Karpas-422 (cell line): ENCODE data around the gene FZR1. TPM values are rescaled to one million over a fixed set of nuclear protein-coding genes. Genes with fewer than 3 reads are reported as not detected.

Experiments used
- DNase-seq: peaks from one replicate; pipeline ENCODE4 v3.0.0-alpha.2; 2015
- H2AFZ ChIP-seq: fragments of 200-600 bp; sonication (generic); 2 replicates; pipeline ENCODE4 v1.6.1; 2014; ENCODE audit warnings: antibody characterized with exemption, low read length, mixed read lengths
- H3K27ac ChIP-seq: fragments of 200-600 bp; sonication (generic); 2 replicates; pipeline ENCODE4 v1.5.1; 2014; ENCODE audit warnings: mild to moderate bottlenecking, low read length, moderate library complexity
- H3K27me3 ChIP-seq: fragments of 200-600 bp; sonication (generic); 2 replicates; pipeline ENCODE4 v1.6.1; 2014; ENCODE audit warnings: low read length, mixed read lengths
- H3K36me3 ChIP-seq: fragments of 200-600 bp; sonication (generic); 2 replicates; pipeline ENCODE4 v1.6.1; 2014; ENCODE audit warnings: low read length, mixed read lengths; ENCODE audit not compliant: insufficient read depth
- H3K4me1 ChIP-seq: fragments of 200-600 bp; sonication (generic); 2 replicates; pipeline ENCODE4 v1.6.1; 2014; ENCODE audit warnings: mild to moderate bottlenecking, low read length, mixed read lengths
- H3K4me2 ChIP-seq: fragments of 200-600 bp; sonication (generic); 2 replicates; pipeline ENCODE4 v1.6.1; 2014; ENCODE audit warnings: low read length, low read depth, mild to moderate bottlenecking; ENCODE audit not compliant: poor library complexity, severe bottlenecking
- H3K4me3 ChIP-seq: fragments of 200-600 bp; sonication (generic); 2 replicates; pipeline ENCODE4 v1.5.1; 2014; ENCODE audit warnings: mild to moderate bottlenecking, antibody characterized with exemption, low read length, mixed read lengths
- H3K79me2 ChIP-seq: fragments of 200-600 bp; sonication (generic); 2 replicates; pipeline ENCODE4 v1.6.1; 2014; ENCODE audit warnings: mild to moderate bottlenecking, low read length, mixed read lengths
- H3K9ac ChIP-seq: fragments of 200-600 bp; sonication (generic); 2 replicates; pipeline ENCODE4 v1.6.0; 2014; ENCODE audit warnings: low read length
- H3K9me2 ChIP-seq: fragments of 200-600 bp; sonication (generic), shearing (Covaris generic); replicated peaks from 2 replicates; pipeline ENCODE4 v1.6.0; 2014; ENCODE audit warnings: mild to moderate bottlenecking, low read length, moderate library complexity; ENCODE audit not compliant: insufficient read depth
- H3K9me3 ChIP-seq: fragments of 300-700, 200-600 bp; sonication (generic); 2 replicates; pipeline ENCODE4 v1.6.1; 2014; ENCODE audit warnings: low read length, mixed read lengths
- H4K20me1 ChIP-seq: fragments of 200-600 bp; sonication (generic); 2 replicates; pipeline ENCODE4 v1.6.1; 2014; ENCODE audit warnings: mild to moderate bottlenecking, antibody characterized with exemption, low read length, low read depth; ENCODE audit not compliant: insufficient read depth
- total RNA-seq: library from RNA; depleted of rRNA; stranded (reverse); fragments of >200 nt; shearing (Covaris generic); gene quantifications from 2 replicates; pipeline ENCODE4 v1.2.3, GENCODE V29; 2014; ENCODE audit warnings: low replicate concordance

The FZR1 gene
- total RNA-seq, 1 experiment from 2014 or later = 22.8 TPM

DNA sequence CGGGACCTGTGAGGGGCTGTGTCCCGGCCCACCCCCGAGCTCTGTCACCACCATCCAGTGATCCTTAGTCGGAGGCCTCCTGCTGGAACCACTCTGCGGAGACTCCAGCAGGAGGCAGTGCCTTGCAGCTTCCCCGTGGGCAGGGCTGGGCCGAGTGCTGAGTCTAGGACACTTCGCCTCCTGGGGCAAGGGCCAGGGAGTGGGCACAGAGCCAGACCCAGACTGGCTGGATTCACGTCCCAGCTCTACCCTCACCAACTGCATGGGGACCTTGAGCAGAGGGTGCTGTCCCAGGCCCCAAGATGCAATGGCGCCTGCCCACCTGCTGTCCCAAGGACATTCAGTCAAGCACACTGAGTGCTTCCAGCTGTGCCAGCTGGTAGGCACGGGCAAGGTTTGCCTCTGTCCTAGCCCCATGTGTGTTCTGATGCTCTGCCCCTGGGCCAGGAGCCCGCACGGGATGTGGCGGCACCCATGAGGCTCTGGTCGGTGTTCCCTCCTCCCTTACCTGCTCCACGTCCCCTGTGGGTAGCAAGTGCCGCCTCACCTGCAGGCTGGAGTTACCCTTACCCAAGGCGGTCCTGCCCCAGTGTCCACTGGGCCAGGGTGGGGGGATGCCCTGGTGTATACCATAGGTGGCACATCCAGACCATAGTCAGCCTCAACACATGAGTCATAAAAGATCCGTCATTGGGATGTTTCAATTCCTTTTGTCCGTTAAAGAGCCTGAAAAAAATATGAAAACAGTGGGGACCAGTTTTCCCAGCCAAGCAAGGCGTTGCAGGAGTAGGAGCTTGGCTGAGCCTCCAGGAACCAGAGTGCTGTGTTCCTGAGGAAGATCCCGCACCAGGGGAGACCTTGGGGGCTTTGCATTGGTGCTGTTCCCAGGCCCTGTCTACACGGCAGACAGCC, 7.4 kb downstream of the FZR1 start:
- H2AFZ ChIP-seq = no peak overlapping the region
- H3K79me2 ChIP-seq = peaks cover 97% of the 10 kb centered on the region
- H3K9ac ChIP-seq = no peak overlapping the region
- peaks cover 27% of the 10 kb centered on the region for H3K4me1 ChIP-seq
- H3K4me3 ChIP-seq = no peak overlapping the region
- H3K9me3 ChIP-seq = no peaks in the 10 kb centered on the region
- peaks cover 27% of the 10 kb centered on the region; the same call in 1 of the 2 replicates for H4K20me1 ChIP-seq
- no peak overlapping the region for H3K4me2 ChIP-seq
- no peaks in the 10 kb centered on the region for H3K36me3 ChIP-seq
- H3K27me3 ChIP-seq = no peaks in the 10 kb centered on the region
- no peaks in the 10 kb centered on the region for H3K9me2 ChIP-seq
- no peak overlapping the region for H3K27ac ChIP-seq
- no peak for DNase-seq

DNA sequence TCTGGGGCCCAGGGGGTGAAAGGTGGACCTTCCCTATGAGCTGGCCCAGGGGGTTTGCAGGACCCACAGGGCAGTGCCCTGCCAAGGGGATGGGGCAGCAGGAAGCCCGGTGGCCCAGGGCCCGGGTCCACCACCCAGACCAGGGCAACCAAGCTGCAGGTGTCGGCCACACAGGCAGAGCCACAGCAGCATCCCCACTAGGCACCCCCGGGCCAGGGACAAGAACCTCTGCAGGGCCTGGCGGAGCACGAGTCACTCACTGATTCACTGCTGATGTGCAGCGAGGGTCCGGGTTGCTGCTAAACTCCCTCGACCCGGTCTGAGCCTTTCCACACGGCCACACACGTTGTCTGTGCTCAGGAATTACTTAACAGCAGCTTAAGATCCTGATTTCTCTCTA, 8.8 kb downstream of the FZR1 start:
- Histone ChIP-seq H3K4me2 (no peak overlapping the region), H4K20me1 (peaks cover 26% of the 10 kb centered on the region), H3K9me3 (no peaks in the 10 kb centered on the region), H2AFZ (no peak overlapping the region), H3K36me3 (no peaks in the 10 kb centered on the region), H3K79me2 (peaks cover 97% of the 10 kb centered on the region), H3K9ac (no peak overlapping the region), H3K9me2 (no peaks in the 10 kb centered on the region), H3K27ac (no peak overlapping the region), H3K27me3 (no peaks in the 10 kb centered on the region), H3K4me1 (peaks cover 36% of the 10 kb centered on the region), H3K4me3 (no peak overlapping the region)
- DNase-seq = no peak

DNA sequence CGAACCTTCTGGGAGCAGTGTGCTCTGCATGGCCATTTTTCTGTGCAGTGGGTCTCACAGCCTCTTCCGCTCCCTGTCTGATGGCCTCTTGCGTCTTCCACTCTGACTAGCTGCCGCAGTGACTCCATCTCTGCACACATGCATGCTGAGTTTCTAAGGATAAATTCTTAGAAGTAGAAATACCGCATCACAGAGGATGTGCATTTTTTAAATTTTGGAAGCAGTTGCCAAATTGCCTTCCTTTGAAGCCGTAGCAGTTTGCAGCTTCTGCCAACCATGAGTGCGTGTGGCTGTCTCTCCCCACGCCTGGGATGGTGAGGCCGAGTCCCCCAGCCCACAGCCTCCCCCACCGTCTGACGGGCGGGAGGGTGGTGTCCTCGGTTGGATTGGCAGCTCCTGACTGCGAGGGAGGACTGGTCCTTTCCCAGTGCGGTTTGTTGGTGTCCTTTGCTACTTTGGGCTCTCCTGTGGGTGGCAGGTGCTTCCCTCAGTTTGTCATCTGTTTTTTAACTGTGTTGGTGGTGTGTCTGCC, 9.8 kb downstream of the FZR1 start:
- no peaks in the 10 kb centered on the region for H3K9me3 ChIP-seq
- DNase-seq = no peak
- no peaks in the 10 kb centered on the region for H3K9me2 ChIP-seq
- peaks cover 36% of the 10 kb centered on the region for H3K4me1 ChIP-seq
- H2AFZ ChIP-seq = no peak overlapping the region
- H3K27ac ChIP-seq = peak overlapping the region; percentile 54
- H3K27me3 ChIP-seq = no peaks in the 10 kb centered on the region
- H3K4me3 ChIP-seq = 0 out of 2 replicates have a peak overlapping the region, but pooled peaks have one; percentile 15
- peak overlapping the region; percentile 20 for H3K4me2 ChIP-seq
- no peak overlapping the region for H3K9ac ChIP-seq
- H3K36me3 ChIP-seq = no peaks in the 10 kb centered on the region
- H4K20me1 ChIP-seq = peaks cover 25% of the 10 kb centered on the region
- H3K79me2 ChIP-seq = peaks cover 97% of the 10 kb centered on the region

DNA sequence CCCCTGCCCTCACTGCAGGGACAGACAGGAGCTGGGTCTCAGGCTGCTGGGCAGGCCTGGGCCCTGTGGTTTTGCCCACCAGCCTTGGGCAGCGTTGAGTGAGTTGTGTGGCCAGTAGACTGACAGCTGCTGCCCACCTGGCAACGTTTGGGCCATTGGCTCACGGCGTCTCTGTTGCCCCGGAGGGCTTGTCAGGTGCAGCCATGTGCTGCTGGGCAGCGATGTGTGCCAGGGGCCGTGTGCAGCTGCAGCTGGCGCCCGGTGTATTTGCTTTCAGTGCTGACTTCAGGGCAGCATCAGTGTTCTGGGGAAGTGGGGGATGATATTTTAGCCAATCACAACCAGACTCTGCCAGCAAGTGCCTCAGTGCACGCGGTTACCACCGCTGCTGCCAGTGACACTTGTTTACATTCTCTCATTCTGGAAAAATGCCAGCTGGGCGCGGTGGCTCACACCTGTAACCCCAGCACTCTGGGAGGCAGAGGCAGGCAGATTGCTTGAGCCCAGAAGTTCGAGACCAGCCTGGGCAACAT, 10.6 kb downstream of the FZR1 start:
- Histone ChIP-seq H2AFZ (no peak overlapping the region), H4K20me1 (peaks cover 23% of the 10 kb centered on the region), H3K4me3 (0 out of 2 replicates have a peak overlapping the region, but pooled peaks have one; percentile 15), H3K9me2 (no peaks in the 10 kb centered on the region), H3K36me3 (no peaks in the 10 kb centered on the region), H3K9me3 (no peaks in the 10 kb centered on the region), H3K4me1 (peaks cover 36% of the 10 kb centered on the region), H3K4me2 (peak overlapping the region; percentile 20), H3K27ac (peak overlapping the region; percentile 54), H3K79me2 (peaks cover 93% of the 10 kb centered on the region), H3K9ac (no peak overlapping the region), H3K27me3 (no peaks in the 10 kb centered on the region)
- peak; percentile 86 for DNase-seq

DNA sequence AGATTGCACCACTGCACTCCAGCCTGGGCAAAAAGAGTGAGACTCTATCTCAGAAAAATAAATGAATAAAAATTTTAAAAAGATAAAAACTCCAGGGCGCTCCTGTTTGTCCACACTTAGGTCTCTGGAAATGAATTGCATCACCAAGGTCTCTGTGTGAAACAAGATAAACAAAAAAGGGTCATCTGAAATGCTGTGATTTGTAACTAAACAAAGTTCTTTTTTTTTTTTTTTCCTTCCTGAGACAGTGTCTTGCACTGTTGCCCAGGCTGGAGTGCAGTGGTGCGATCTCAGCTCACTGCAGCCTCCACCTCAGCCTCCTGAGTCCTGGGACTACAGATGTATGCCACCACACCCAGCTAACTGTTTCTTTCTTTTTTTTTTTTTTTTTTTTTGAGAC, 11.5 kb downstream of the FZR1 start:
- Histone ChIP-seq H3K27ac (no peak overlapping the region), H3K9me3 (no peaks in the 10 kb centered on the region), H3K4me3 (no peak overlapping the region), H3K36me3 (no peaks in the 10 kb centered on the region), H4K20me1 (peaks cover 18% of the 10 kb centered on the region), H3K9me2 (no peaks in the 10 kb centered on the region), H3K4me1 (peaks cover 36% of the 10 kb centered on the region), H3K79me2 (peaks cover 89% of the 10 kb centered on the region), H3K27me3 (no peaks in the 10 kb centered on the region), H3K9ac (no peak overlapping the region), H3K4me2 (no peak overlapping the region), H2AFZ (no peak overlapping the region)
- no peak for DNase-seq

DNA sequence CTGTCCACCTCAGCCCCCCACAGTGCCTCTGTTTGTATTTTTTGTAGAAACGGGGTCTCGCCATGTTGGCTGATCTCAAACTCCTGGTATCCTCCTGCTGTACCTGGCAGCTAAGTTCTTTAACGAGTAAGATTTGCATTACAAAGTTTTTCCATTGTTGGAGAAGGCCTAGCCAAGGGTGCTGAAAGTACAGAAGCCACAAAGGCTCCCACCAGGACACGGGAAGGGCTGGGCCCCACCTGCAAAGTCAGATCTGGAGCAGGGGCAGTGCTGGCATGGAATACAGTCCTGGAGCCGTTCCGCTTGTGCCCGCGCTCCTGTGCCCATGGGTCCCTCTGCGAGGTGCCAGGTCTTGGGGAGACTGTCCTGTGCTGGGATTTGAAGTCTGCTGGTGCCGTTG, 12.1 kb downstream of the FZR1 start:
- Histone ChIP-seq H3K4me2 (no peak overlapping the region), H3K27me3 (no peaks in the 10 kb centered on the region), H3K9me3 (no peaks in the 10 kb centered on the region), H3K27ac (no peak overlapping the region), H3K4me3 (no peak overlapping the region), H2AFZ (no peak overlapping the region), H3K9ac (no peak overlapping the region), H3K9me2 (no peaks in the 10 kb centered on the region), H3K36me3 (no peaks in the 10 kb centered on the region), H4K20me1 (peaks cover 18% of the 10 kb centered on the region), H3K79me2 (peaks cover 83% of the 10 kb centered on the region), H3K4me1 (peaks cover 36% of the 10 kb centered on the region)
- DNase-seq = no peak

DNA sequence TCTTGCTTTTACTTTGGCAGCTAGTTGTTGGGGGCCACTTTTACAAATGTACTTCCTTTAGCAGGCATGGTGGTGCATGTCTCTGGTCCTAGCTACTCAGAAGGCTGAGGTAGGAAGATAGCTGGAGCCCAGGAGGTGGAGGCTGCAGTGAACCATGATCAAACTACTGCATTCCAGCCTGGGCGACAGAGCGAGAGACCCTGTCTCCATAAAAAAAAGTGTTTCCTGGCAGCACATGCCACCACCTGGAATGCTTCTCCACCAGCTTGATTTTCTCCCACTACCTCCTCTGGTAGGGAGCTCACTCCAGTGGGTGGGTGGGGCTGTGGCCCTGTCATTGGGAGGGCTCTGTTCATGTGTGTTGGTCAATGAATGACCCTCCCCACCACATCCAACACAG, 12.5 kb downstream of the FZR1 start:
- no peak for DNase-seq
- H3K27ac ChIP-seq = no peak overlapping the region
- H3K79me2 ChIP-seq = peaks cover 79% of the 10 kb centered on the region
- H4K20me1 ChIP-seq = peaks cover 18% of the 10 kb centered on the region
- H3K9ac ChIP-seq = no peak overlapping the region
- H2AFZ ChIP-seq = no peak overlapping the region
- H3K36me3 ChIP-seq = no peaks in the 10 kb centered on the region
- H3K4me2 ChIP-seq = no peak overlapping the region
- no peaks in the 10 kb centered on the region for H3K9me3 ChIP-seq
- no peaks in the 10 kb centered on the region for H3K27me3 ChIP-seq
- peaks cover 36% of the 10 kb centered on the region for H3K4me1 ChIP-seq
- no peak overlapping the region for H3K4me3 ChIP-seq
- no peaks in the 10 kb centered on the region for H3K9me2 ChIP-seq

DNA sequence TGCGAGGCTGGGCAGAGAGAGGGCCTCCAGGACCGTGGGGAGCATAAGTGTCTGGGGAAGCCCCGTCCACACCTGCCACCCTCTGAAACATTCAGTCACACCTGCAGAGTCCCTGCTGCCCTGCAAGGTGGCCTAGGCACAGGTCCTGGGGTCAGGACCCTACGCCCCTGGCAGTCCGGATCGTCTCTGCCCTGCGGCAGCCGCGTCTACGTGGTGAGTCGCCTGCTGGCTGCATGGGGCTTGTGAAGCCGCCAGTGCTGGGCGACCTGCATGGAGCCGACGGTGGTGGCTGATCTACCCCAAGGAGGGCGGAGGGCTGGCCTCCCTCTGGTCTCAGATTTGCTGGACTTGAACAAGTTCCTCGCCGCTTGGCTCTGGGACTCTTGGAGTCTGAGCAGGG, 13.0 kb downstream of the FZR1 start:
- DNase-seq = no peak
- peaks cover 18% of the 10 kb centered on the region for H4K20me1 ChIP-seq

More for the DNA sequence above, 13.0 kb downstream of the FZR1 start:
- Histone ChIP-seq H3K9me3 (no peaks in the 10 kb centered on the region), H3K27me3 (no peaks in the 10 kb centered on the region), H3K9me2 (no peaks in the 10 kb centered on the region), H3K9ac (no peak overlapping the region), H3K4me2 (no peak overlapping the region), H3K4me3 (no peak overlapping the region), H3K4me1 (peaks cover 36% of the 10 kb centered on the region), H3K79me2 (peaks cover 74% of the 10 kb centered on the region), H3K27ac (no peak overlapping the region), H3K36me3 (no peaks in the 10 kb centered on the region), H2AFZ (no peak overlapping the region)
